AG09309 (cell line): ENCODE results near the gene SLC66A1.

Source experiments
- DNase-seq: peaks from one replicate; pipeline ENCODE4 v3.0.0-alpha.2; 2010; ENCODE audit warnings: low read depth
- H3K4me3 ChIP-seq: 2 replicates; pipeline ENCODE4 v1.5.1; 2011; ENCODE audit warnings: mild to moderate bottlenecking, low read depth, low read length, moderate library complexity; ENCODE audit not compliant: control insufficient read depth
- TF ChIP-seq, protein P1 (sequence below): IDR thresholded peaks from 2 replicates; pipeline ENCODE4 v1.5.1; 2011; ENCODE audit warnings: mild to moderate bottlenecking, low read depth, low read length, inconsistent platforms; ENCODE audit not compliant: insufficient read depth, control insufficient read depth; ENCODE audit errors: missing control alignments

The SLC66A1 gene

DNA sequence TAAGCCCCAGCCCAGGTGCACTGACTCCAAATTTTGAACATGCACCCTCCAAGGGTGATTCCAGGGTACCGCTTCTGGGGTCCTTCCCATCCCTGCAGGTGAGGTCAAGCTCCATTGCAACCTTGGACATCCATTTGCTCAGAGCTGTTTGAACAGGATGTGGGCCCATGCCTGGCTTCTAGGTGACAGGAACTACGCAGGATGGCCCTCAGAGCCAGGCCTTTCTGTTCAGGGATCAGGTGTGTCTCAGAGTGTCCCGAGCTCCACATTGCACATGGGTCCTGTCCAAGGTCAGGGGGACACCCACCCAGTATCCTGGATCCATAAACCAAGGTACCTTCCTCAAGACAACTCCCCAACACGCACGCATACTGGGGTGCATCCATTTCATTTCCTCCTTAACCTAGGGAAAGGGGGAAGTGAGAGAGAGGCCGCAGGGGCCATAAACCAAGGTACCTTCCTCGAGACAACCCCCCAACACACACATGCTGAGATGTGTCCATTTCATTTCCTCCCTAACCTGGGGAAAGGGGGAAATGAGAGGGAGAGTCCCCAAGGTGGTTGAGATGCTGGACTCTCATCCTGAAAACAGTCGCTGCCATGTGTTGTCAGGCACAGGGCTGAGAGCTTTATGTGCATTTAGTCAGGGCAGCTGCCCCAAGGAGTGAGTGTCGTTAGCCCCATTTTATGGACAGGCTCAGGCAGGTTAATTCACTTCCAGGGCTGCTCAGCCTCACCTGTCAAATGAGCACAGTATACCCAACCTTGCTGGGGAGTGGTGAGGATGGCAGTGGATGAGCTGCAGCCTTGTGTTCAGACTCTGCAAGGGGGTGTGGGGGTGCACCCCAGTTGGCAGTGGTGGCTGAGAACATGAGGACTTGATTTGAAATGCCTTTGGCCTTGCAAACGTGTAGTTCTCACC, 2.1 kb downstream of the SLC66A1 start:
- no peak for DNase-seq
- TF ChIP-seq, protein P1, sequence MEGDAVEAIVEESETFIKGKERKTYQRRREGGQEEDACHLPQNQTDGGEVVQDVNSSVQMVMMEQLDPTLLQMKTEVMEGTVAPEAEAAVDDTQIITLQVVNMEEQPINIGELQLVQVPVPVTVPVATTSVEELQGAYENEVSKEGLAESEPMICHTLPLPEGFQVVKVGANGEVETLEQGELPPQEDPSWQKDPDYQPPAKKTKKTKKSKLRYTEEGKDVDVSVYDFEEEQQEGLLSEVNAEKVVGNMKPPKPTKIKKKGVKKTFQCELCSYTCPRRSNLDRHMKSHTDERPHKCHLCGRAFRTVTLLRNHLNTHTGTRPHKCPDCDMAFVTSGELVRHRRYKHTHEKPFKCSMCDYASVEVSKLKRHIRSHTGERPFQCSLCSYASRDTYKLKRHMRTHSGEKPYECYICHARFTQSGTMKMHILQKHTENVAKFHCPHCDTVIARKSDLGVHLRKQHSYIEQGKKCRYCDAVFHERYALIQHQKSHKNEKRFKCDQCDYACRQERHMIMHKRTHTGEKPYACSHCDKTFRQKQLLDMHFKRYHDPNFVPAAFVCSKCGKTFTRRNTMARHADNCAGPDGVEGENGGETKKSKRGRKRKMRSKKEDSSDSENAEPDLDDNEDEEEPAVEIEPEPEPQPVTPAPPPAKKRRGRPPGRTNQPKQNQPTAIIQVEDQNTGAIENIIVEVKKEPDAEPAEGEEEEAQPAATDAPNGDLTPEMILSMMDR: no peak
- H3K4me3 ChIP-seq: no peak overlapping the region

DNA sequence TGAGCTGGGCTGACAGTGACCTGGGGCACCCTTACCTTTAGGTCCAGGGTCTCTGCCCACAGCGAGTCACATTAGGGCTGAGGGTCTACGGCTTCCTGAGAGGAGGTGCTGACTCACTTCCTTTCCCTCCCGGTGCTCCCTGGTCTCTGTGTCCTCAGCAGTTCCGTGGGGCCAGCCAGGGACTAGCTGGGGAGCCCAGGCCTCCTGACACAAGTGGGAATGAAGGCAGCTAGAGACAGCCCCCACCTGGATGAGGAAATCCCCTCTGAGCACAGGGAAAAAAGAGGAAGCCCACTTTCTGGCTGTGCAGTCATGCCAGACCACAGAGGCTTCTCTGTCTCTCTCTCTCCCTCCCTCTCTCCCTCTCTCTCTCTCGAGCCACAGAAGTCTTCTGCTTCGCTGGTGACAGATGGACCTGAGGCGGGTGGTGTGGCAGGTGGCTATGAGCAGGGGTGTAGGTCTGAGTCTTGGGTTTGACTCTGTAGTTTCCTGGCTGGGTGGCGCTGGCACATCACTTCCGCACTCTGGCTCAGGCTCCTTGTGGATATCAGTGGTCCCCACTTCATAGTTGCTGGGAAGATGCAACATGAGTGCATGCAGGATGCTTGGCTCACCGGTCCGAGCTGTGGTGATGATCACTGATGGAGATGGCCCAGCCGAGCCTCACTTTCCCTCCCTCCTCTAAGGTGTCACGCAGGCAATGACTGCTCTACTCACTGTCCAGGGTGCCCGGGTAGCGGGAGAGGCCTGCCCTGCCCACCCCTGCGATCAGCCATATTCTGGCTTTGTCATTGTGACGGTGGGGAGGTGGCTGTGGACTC, 3.5 kb downstream of the SLC66A1 start:
- H3K4me3 ChIP-seq: no peak overlapping the region
- no peak for DNase-seq
- TF ChIP-seq, protein P1: no peak

DNA sequence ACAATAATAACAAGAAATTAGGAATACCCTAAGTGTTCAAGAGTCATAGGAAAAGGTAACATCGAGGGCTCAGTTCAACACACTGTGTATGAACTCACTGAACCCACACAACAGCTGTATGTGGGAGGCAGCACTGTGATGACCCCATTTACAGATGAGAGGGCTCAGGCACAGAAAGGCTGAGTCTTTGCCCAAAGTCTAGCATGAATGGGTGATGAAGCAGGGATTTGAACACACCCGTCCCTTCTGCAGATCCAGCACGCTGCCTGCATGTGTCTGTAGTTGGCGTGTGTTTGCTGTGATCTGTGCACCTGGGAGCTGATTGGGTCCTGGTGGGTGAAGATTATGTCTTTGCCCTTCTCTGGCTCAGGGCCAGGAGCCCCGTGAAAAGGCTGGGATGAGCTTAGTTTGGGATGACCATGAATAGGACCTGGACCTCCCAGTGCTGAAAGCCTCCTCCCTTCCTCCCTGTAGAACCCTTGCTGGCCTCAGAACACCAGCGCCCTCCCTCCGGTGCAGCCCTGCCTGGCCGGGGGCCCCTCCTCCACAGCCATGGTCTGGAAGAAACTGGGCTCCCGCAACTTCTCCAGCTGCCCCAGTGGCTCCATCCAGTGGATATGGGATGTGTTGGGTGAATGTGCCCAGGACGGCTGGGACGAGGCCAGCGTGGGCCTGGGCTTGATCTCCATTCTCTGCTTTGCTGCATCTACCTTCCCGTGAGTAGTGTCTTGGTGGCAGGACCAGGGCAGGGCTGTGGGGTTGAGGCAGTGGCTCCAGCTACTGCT, 5.2 kb downstream of the SLC66A1 start:
- TF ChIP-seq, protein P1: no peak
- no peak for DNase-seq
- H3K4me3 ChIP-seq: no peak overlapping the region

DNA sequence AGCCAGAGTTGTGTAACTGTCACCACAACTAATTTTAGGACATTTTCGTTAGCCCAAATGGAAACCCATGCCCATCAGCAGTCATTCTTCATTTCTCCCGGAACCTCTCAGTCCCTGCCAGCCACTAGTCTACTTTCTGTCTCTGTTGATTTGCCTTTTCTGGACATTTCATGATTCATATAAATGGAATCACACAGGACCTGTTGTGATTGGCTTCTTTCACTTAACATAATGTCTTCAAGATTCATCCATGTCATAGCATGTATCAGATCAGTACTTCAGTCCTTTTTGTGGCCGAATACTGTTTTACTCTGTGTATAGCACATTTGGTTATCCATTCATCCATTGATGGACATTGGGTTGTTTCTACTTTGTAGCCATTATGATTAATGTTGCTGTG, 7.1 kb downstream of the SLC66A1 start:
- DNase-seq: no peak
- TF ChIP-seq, protein P1: no peak
- H3K4me3 ChIP-seq: no peak overlapping the region

DNA sequence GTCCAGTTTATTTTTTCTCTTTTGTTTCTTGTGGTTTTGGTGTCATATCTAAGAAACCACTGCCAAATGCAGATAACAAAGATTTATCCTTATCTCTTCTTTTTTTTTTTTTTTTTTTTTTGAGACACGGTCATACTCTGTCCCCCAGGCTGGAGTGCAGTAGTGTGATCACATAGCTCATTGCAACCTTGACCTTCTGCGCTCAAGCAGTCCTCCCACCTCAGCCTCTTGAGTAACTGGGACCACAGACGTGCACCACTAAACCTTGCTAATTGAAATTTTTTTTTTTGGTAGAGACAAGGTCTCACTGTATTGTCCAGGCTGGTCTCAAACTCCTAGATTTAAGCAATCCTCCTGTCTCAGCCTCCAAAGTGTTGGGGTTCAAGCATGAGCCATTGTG, 8.9 kb downstream of the SLC66A1 start:
- TF ChIP-seq, protein P1: no peak
- no peak overlapping the region for H3K4me3 ChIP-seq
- no peak for DNase-seq

DNA sequence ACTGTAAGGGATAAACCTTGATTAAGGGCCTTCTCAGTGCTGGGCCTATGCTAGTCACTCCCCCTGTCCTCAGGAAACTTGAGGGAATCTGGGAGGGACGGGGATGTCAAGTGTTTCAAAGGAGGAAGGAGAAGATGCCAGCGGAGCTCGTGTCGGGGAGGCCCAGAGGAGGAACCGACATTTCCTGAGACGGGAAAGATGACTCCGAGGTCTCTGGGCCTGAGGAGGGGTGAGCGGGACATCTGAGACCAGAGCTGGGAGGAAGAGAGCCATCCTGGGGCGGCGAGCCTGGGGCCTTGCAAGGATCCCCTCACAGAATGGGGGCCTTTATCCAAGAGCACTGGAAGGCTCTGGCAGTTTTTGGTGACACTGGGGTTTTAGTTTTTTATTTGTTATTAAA, 10.4 kb downstream of the SLC66A1 start:
- TF ChIP-seq, protein P1: no peak
- H3K4me3 ChIP-seq: no peak overlapping the region
- DNase-seq: no peak
